Natural killer cell (primary cell): ENCODE data around the gene COX5B. TPM values are rescaled to one million over a fixed set of nuclear protein-coding genes. Genes with fewer than 3 reads are reported as not detected.

Experiments
- ATAC-seq, 3 donors: fragments of 150-1000 bp in 2 of 3; fragments of 200-7000 bp in 1 of 3; cut with Tn5 transposase; 1 replicate in 1 of 3; 2 replicates in 2 of 3; pipeline ENCODE4 v1.10.0; 2021; ENCODE audit warnings: mild to moderate bottlenecking in 2 of 3, moderate library complexity in 2 of 3
- DNase-seq, 2 donors: peaks; one replicate each; pipeline versions ENCODE4 v3.0.0 to v3.0.0-alpha.2; 2013 to 2021; ENCODE audit warnings: mixed read lengths in 1 of 2
- H3K27ac ChIP-seq: one replicate; pipeline ENCODE4 v1.5.1; 2013; ENCODE audit warnings: mild to moderate bottlenecking, low read length
- H3K27me3 ChIP-seq: one replicate; pipeline ENCODE4 v1.6.1; 2013; ENCODE audit warnings: low read length; ENCODE audit not compliant: control insufficient read depth, insufficient read depth
- H3K36me3 ChIP-seq: one replicate; pipeline ENCODE4 v1.6.1; 2013; ENCODE audit warnings: low read length; ENCODE audit not compliant: control insufficient read depth, insufficient read depth
- H3K4me1 ChIP-seq: one replicate; pipeline ENCODE4 v1.6.1; 2013; ENCODE audit warnings: low read length; ENCODE audit not compliant: control insufficient read depth, insufficient read depth
- H3K4me3 ChIP-seq: one replicate; pipeline ENCODE4 v1.5.1; 2013; ENCODE audit warnings: low read length
- H3K9me3 ChIP-seq: one replicate; pipeline ENCODE4 v1.6.1; 2013; ENCODE audit warnings: low read length; ENCODE audit not compliant: control insufficient read depth, insufficient read depth
- H3K27ac Mint-ChIP-seq, 2 donors: one replicate each; pipeline ENCODE4 v1.8.0; 2022; ENCODE audit warnings: mild to moderate bottlenecking in 2 of 2, mixed read lengths in 2 of 2, moderate library complexity in 1 of 2
- H3K27me3 Mint-ChIP-seq, 2 donors: one replicate each; pipeline ENCODE4 v1.8.0; 2022; ENCODE audit warnings: low read depth in 2 of 2, mixed read lengths in 2 of 2
- H3K36me3 Mint-ChIP-seq: one replicate; pipeline ENCODE4 v1.8.0; 2022; ENCODE audit warnings: mixed read lengths
- H3K4me1 Mint-ChIP-seq, 2 donors: one replicate each; pipeline ENCODE4 v1.8.0; 2022; ENCODE audit warnings: mixed read lengths in 2 of 2
- H3K4me3 Mint-ChIP-seq: one replicate; pipeline ENCODE4 v1.8.0; 2022; ENCODE audit warnings: mild to moderate bottlenecking, moderate library complexity, mixed read lengths
- H3K9me3 Mint-ChIP-seq, 2 donors: one replicate each; pipeline ENCODE4 v1.8.0; 2022; ENCODE audit warnings: mixed read lengths in 2 of 2
- WGBS: methylation state at CpG from one replicate; pipeline ENCODE4 v1.1.7; 2013; ENCODE audit warnings: missing lambda C conversion rate; ENCODE audit not compliant: insufficient coverage; 5-methylcytosine and 5-hydroxymethylcytosine counted together
- intact Hi-C: fragments of 100-400 bp; cut with micrococcal nuclease; formaldehyde crosslinking; loops from one replicate; pipeline ENCODE4 v1.14.2; 2022
- total RNA-seq, 4 donors: library from RNA; stranded (reverse); fragments of 120-200 nt in 1 of 4; gene quantifications; one replicate each; pipeline versions ENCODE4 v1.2.3 to v1.2.4, GENCODE V29; 2013 to 2022
- TF ChIP-seq, protein P1 (sequence below): fragments of 200-600 bp; IDR thresholded peaks from one replicate; pipeline ENCODE4 v1.8.0; 2022; ENCODE audit warnings: antibody characterized with exemption

The COX5B gene
- total RNA-seq, 3 donors from 2014 or later (not counting 1 experiment from before 2014, with no cell fraction given), result 101 to 126 (median 122) TPM

GRCh38 chr2:97662386-97662894 lies 16.6 kb downstream of the COX5B start:
- H3K4me1 ChIP-seq, result peaks cover 36% of the 10 kb centered on the region
- no peaks in the 10 kb centered on the region for H3K9me3 ChIP-seq
- TF ChIP-seq, protein P1, sequence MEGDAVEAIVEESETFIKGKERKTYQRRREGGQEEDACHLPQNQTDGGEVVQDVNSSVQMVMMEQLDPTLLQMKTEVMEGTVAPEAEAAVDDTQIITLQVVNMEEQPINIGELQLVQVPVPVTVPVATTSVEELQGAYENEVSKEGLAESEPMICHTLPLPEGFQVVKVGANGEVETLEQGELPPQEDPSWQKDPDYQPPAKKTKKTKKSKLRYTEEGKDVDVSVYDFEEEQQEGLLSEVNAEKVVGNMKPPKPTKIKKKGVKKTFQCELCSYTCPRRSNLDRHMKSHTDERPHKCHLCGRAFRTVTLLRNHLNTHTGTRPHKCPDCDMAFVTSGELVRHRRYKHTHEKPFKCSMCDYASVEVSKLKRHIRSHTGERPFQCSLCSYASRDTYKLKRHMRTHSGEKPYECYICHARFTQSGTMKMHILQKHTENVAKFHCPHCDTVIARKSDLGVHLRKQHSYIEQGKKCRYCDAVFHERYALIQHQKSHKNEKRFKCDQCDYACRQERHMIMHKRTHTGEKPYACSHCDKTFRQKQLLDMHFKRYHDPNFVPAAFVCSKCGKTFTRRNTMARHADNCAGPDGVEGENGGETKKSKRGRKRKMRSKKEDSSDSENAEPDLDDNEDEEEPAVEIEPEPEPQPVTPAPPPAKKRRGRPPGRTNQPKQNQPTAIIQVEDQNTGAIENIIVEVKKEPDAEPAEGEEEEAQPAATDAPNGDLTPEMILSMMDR, result no peak
- Mint-ChIP-seq H3K9me3 (no peaks in the 10 kb centered on the region), H3K27me3 (no peaks in the 10 kb centered on the region), H3K36me3 (no peaks in the 10 kb centered on the region), H3K27ac (peak overlapping the region; percentile 95), H3K4me1 (peaks cover 29 to 34% of the 10 kb centered on the region in 2 donors), H3K4me3 (peak overlapping the region; percentile 93)
- H3K4me3 ChIP-seq, result peak overlapping the region; percentile 63
- intact Hi-C loops, result loop anchor here (1.0 to 5.0 kb wide), 3 partner anchors 17 to 85 kb away; partner anchors contain the start of gene ZAP70
- H3K27ac ChIP-seq, result peak overlapping the region; percentile 99
- 33% methylated on average over 12 of the region's 12 CpGs for WGBS
- no peaks in the 10 kb centered on the region for H3K27me3 ChIP-seq
- DNase-seq (no peak), ATAC-seq (peak in 2 of 3 donors; percentile 9 to 48)
- peaks cover 26% of the 10 kb centered on the region for H3K36me3 ChIP-seq

- peak overlapping the region; percentile 95 for H3K27ac Mint-ChIP-seq
- Histone ChIP-seq H3K4me1 (peaks cover 36% of the 10 kb centered on the region), H3K27me3 (no peaks in the 10 kb centered on the region), H3K9me3 (no peaks in the 10 kb centered on the region), H3K27ac (peak overlapping the region; percentile 99), H3K36me3 (peaks cover 20% of the 10 kb centered on the region), H3K4me3 (peak overlapping the region; percentile 63)
- H3K9me3 Mint-ChIP-seq, result no peaks in the 10 kb centered on the region
- peak; percentile 20 to 49 (median 43) for ATAC-seq
- H3K4me3 Mint-ChIP-seq, result peak overlapping the region; percentile 93
- peak; percentile 60 to 77 for DNase-seq
- TF ChIP-seq, protein P1, result no peak
- H3K36me3 Mint-ChIP-seq, result no peaks in the 10 kb centered on the region
- peaks cover 29 to 34% of the 10 kb centered on the region in 2 donors for H3K4me1 Mint-ChIP-seq
- intact Hi-C loops, result loop anchor here (1.0 to 5.0 kb wide), 3 partner anchors 18 to 84 kb away; partner anchors contain the start of gene ZAP70
- WGBS, result under 1% methylated on average over 24 of the region's 24 CpGs
- no peaks in the 10 kb centered on the region for H3K27me3 Mint-ChIP-seq
Observed at GRCh38 chr2:97662895-97663625, 17.2 kb downstream of the COX5B start.

GRCh38 chr2:97663626-97663961 lies 17.7 kb downstream of the COX5B start:
- DNase-seq (no peak), ATAC-seq (no peak)
- Histone ChIP-seq H3K36me3 (peaks cover 15% of the 10 kb centered on the region), H3K27ac (peak overlapping the region; percentile 99), H3K4me1 (peaks cover 36% of the 10 kb centered on the region), H3K27me3 (no peaks in the 10 kb centered on the region), H3K9me3 (no peaks in the 10 kb centered on the region), H3K4me3 (peak overlapping the region; percentile 63)
- TF ChIP-seq, protein P1, result no peak
- intact Hi-C loops, result loop anchor here (5.0 kb wide), 2 partner anchors 49 to 84 kb away; partner anchors contain the start of gene ZAP70
- H3K27me3 Mint-ChIP-seq, result no peaks in the 10 kb centered on the region
- peaks cover 29 to 34% of the 10 kb centered on the region in 2 donors for H3K4me1 Mint-ChIP-seq
- peak overlapping the region; percentile 95 to 97 for H3K27ac Mint-ChIP-seq
- peak overlapping the region; percentile 93 for H3K4me3 Mint-ChIP-seq
- no peaks in the 10 kb centered on the region for H3K9me3 Mint-ChIP-seq
- H3K36me3 Mint-ChIP-seq, result no peaks in the 10 kb centered on the region
- WGBS, result under 1% methylated on average over 46 of the region's 46 CpGs
